ENCODE results near the gene SMCO3.

- TF ChIP-seq CTCF (IDR thresholded peaks at IDR 0.05; ENCODE audit: low read depth, low read length) (no peak), MAX (IDR thresholded peaks at IDR 0.05; ENCODE audit: low read depth, low read length) (no peak), POLR2A (IDR thresholded peaks at IDR 0.05; ENCODE audit: extremely low read depth, insufficient read length) (no peak), MYC (IDR thresholded peaks at IDR 0.05; ENCODE audit: low read depth, low read length) (no peak)
These were observed 40.0 kb upstream of the SMCO3 start for GRCh38 chr12:14853961-14854360.

Data from NB4 (cell line).